H1 (cell line): Measurements from ENCODE around the gene TBC1D32. TPM values are rescaled to one million over a fixed set of nuclear protein-coding genes. Genes with fewer than 3 reads are reported as not detected.

ENCODE experiments used
- CHD1 ChIP-seq: IDR thresholded peaks from 2 replicates; pipeline ENCODE4 v1.6.1; 2012; ENCODE audit warnings: low read depth, low read length, improper control_type of control experiment
- CTBP2 ChIP-seq: IDR thresholded peaks from 2 replicates; pipeline ENCODE4 v1.7.0; 2011; ENCODE audit warnings: borderline replicate concordance, mild to moderate bottlenecking, moderate library complexity, mixed read lengths, low read length; ENCODE audit not compliant: insufficient read depth, insufficient read length
- HDAC2 ChIP-seq, 2 experiments: fragments of 300-600 bp in 1 of 2; sonication (generic) in 1 of 2; IDR thresholded peaks; 2 replicates each; pipeline ENCODE4 v1.6.1; 2011 to 2012; ENCODE audit warnings: low read depth in 2 of 2, low read length in 2 of 2, mild to moderate bottlenecking in 2 of 2, moderate library complexity in 2 of 2, borderline replicate concordance in 1 of 2, inconsistent platforms in 1 of 2
- RAD21 ChIP-seq, 2 experiments: IDR thresholded peaks in 1 of 2; conservative IDR thresholded peaks in 1 of 2; 2 replicates each; pipeline ENCODE4 v1.6.1; 2011; ENCODE audit warnings: low read depth in 2 of 2, low read length in 2 of 2, improper control_type of control experiment in 1 of 2, inconsistent platforms in 1 of 2, mild to moderate bottlenecking in 1 of 2, moderate library complexity in 1 of 2
- RXRA ChIP-seq: IDR thresholded peaks from 2 replicates; pipeline ENCODE4 v1.6.1; 2011; ENCODE audit warnings: low read depth, mild to moderate bottlenecking, low read length, moderate library complexity; ENCODE audit not compliant: insufficient read depth
- SIN3A ChIP-seq, 2 experiments: IDR thresholded peaks in 1 of 2; conservative IDR thresholded peaks in 1 of 2; 2 replicates each; pipeline ENCODE4 v1.6.1; 2011 to 2012; ENCODE audit warnings: low read length in 2 of 2, improper control_type of control experiment in 1 of 2, low read depth in 1 of 2, mild to moderate bottlenecking in 1 of 2
- SIX5 ChIP-seq: IDR thresholded peaks from 2 replicates; pipeline ENCODE4 v1.6.1; 2011; ENCODE audit warnings: mild to moderate bottlenecking, low read depth, low read length
- TAF1 ChIP-seq: IDR thresholded peaks from 2 replicates; pipeline ENCODE4 v1.6.1; 2011; ENCODE audit warnings: mild to moderate bottlenecking, low read depth, low read length
- TAF7 ChIP-seq: optimal IDR thresholded peaks from 2 replicates; pipeline ENCODE3; 2011; ENCODE audit warnings: low read depth, mild to moderate bottlenecking, inconsistent platforms, low read length, moderate library complexity, borderline replicate concordance
- TCF12 ChIP-seq: IDR thresholded peaks from 2 replicates; pipeline ENCODE4 v1.6.1; 2011; ENCODE audit warnings: low read depth, mild to moderate bottlenecking, low read length
- polyA plus RNA-seq, 7 experiments: library from polyadenylated mRNA; depleted of rRNA in 3 of 7; stranded (reverse) in 5 of 7; unstranded in 2 of 7; fragments of >200 nt in 5 of 7; fragments of 200-250 nt in 2 of 7; gene quantifications; 1 replicate in 5 of 7; 2 replicates in 1 of 7; 4 replicates in 1 of 7; pipeline versions ENCODE4 v1.2.1 to v1.2.3, GENCODE V29; 2011 to 2013; ENCODE audit warnings: missing spikeins in 2 of 7, mixed read lengths in 2 of 7
- total RNA-seq: library from RNA; stranded (reverse); fragmentation: NEBNext Ultra II Directional; extraction: Animal tissue kit (Norgen Biotek cat#: 25700); gene quantifications from 2 replicates; pipeline ENCODE4 v1.2.1, GENCODE V29; 2021
- TF ChIP-seq, protein P1 (sequence below): fragments of 300-600 bp; sonication (generic); IDR thresholded peaks from 2 replicates; pipeline ENCODE4 v1.7.1; 2012; ENCODE audit warnings: low read length, moderate library complexity, mild to moderate bottlenecking, inconsistent platforms; ENCODE audit not compliant: insufficient replicate concordance

The TBC1D32 gene
- total and polyA plus RNA-seq, 2 of the 8 experiments (the other 6 are each of a cell fraction or from before 2014, with no cell fraction given) = 5.3 to 7.1 TPM

DNA sequence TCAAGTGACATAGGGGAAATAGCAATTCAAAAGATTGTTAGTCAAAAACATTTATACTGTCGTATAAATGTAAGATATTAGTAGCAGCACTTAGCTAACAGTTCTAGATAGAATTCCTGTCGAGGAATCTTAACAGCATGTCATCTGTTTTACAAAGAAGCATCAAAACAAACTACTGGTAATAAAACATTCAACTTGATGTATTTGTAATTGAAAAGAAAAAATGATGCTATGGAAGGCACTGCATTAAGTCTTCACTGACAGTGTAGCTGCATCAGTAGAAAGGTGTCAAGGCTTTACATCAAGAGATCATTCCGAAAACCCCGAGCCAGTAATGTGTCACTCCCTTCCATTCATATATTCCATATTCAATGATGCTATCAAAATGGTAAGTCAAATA is 223.5 kb downstream of the TBC1D32 start (continued):
- TF ChIP-seq, protein P1, sequence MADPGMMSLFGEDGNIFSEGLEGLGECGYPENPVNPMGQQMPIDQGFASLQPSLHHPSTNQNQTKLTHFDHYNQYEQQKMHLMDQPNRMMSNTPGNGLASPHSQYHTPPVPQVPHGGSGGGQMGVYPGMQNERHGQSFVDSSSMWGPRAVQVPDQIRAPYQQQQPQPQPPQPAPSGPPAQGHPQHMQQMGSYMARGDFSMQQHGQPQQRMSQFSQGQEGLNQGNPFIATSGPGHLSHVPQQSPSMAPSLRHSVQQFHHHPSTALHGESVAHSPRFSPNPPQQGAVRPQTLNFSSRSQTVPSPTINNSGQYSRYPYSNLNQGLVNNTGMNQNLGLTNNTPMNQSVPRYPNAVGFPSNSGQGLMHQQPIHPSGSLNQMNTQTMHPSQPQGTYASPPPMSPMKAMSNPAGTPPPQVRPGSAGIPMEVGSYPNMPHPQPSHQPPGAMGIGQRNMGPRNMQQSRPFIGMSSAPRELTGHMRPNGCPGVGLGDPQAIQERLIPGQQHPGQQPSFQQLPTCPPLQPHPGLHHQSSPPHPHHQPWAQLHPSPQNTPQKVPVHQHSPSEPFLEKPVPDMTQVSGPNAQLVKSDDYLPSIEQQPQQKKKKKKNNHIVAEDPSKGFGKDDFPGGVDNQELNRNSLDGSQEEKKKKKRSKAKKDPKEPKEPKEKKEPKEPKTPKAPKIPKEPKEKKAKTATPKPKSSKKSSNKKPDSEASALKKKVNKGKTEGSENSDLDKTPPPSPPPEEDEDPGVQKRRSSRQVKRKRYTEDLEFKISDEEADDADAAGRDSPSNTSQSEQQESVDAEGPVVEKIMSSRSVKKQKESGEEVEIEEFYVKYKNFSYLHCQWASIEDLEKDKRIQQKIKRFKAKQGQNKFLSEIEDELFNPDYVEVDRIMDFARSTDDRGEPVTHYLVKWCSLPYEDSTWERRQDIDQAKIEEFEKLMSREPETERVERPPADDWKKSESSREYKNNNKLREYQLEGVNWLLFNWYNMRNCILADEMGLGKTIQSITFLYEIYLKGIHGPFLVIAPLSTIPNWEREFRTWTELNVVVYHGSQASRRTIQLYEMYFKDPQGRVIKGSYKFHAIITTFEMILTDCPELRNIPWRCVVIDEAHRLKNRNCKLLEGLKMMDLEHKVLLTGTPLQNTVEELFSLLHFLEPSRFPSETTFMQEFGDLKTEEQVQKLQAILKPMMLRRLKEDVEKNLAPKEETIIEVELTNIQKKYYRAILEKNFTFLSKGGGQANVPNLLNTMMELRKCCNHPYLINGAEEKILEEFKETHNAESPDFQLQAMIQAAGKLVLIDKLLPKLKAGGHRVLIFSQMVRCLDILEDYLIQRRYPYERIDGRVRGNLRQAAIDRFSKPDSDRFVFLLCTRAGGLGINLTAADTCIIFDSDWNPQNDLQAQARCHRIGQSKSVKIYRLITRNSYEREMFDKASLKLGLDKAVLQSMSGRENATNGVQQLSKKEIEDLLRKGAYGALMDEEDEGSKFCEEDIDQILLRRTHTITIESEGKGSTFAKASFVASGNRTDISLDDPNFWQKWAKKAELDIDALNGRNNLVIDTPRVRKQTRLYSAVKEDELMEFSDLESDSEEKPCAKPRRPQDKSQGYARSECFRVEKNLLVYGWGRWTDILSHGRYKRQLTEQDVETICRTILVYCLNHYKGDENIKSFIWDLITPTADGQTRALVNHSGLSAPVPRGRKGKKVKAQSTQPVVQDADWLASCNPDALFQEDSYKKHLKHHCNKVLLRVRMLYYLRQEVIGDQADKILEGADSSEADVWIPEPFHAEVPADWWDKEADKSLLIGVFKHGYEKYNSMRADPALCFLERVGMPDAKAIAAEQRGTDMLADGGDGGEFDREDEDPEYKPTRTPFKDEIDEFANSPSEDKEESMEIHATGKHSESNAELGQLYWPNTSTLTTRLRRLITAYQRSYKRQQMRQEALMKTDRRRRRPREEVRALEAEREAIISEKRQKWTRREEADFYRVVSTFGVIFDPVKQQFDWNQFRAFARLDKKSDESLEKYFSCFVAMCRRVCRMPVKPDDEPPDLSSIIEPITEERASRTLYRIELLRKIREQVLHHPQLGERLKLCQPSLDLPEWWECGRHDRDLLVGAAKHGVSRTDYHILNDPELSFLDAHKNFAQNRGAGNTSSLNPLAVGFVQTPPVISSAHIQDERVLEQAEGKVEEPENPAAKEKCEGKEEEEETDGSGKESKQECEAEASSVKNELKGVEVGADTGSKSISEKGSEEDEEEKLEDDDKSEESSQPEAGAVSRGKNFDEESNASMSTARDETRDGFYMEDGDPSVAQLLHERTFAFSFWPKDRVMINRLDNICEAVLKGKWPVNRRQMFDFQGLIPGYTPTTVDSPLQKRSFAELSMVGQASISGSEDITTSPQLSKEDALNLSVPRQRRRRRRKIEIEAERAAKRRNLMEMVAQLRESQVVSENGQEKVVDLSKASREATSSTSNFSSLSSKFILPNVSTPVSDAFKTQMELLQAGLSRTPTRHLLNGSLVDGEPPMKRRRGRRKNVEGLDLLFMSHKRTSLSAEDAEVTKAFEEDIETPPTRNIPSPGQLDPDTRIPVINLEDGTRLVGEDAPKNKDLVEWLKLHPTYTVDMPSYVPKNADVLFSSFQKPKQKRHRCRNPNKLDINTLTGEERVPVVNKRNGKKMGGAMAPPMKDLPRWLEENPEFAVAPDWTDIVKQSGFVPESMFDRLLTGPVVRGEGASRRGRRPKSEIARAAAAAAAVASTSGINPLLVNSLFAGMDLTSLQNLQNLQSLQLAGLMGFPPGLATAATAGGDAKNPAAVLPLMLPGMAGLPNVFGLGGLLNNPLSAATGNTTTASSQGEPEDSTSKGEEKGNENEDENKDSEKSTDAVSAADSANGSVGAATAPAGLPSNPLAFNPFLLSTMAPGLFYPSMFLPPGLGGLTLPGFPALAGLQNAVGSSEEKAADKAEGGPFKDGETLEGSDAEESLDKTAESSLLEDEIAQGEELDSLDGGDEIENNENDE = no peak
- no peak for TF ChIP-seq TAF1
- no peak for TF ChIP-seq TAF7
- no peak for TF ChIP-seq RAD21 (IDR thresholded peaks at IDR 0.05 in 1 of 2, conservative IDR thresholded peaks at IDR 0.05 in 1 of 2; ENCODE audit: low read depth in 2 of 2, low read length in 2 of 2)
- no peak for TF ChIP-seq CTBP2
- TF ChIP-seq TCF12 = no peak
- TF ChIP-seq CHD1 = no peak
- TF ChIP-seq HDAC2 (IDR thresholded peaks at IDR 0.05; ENCODE audit: borderline replicate concordance in 1 of 2, low read depth in 2 of 2, low read length in 2 of 2) = no peak
- no peak for TF ChIP-seq SIX5
- TF ChIP-seq SIN3A (conservative IDR thresholded peaks at IDR 0.05 in 1 of 2, IDR thresholded peaks at IDR 0.05 in 1 of 2; ENCODE audit: low read depth in 1 of 2, low read length in 2 of 2) = no peak
- no peak for TF ChIP-seq RXRA
